DMS53 treated with DMSO at 0.1 percent for 48 hours (cell line): ENCODE results near the gene LIMS1.
"Not testable (repeated sequence)": the region's sequence is repeated elsewhere in the genome, so short reads cannot be mapped to it uniquely, and the experiment has no call there.

Experiments
- DNase-seq: peaks from one replicate; lab custom pipeline; 2025; ENCODE audit not compliant: unreplicated experiment; lab: John Stamatoyannopoulos, UW

Gene LIMS1

DNA sequence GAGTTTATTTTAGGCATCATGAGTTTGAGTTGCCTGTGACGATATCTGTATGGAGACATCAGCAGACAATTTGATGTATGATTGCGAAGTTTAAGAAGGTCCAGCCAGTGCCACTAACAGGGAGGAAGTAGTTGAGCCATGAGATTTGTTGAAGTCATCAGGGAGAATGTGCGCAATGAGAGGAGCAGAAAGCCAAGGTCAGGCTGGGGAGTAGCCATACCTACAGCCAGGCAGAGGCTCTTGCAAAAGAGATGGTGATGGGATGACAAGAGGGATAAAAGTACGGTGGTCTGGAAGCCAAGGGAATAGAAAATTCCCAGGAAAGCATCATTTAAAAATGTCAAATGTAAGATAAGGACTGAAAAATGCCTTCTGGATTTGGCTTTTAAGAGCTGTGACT, 51.2 kb downstream of the LIMS1 start:
- DNase-seq: no peak

DNA sequence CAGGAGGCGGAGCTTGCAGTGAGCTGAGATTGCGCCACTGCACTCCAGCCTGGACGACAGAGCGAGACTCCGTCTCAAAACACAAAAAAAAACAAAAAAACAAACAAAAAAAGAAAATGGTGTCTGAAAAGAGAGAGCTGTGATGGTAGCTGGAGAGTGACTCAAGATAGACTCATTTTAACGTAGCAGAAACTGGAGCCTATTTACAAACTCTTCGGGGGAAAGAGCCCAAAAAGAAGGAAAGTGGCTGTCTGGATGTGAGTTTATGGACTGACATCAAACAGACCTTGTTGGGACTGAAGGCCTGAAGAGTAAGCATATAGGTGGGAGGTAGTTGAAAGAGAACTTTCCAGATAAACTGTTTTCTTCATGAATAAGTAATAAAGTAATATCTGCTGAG, 51.8 kb downstream of the LIMS1 start:
- no peak for DNase-seq

DNA sequence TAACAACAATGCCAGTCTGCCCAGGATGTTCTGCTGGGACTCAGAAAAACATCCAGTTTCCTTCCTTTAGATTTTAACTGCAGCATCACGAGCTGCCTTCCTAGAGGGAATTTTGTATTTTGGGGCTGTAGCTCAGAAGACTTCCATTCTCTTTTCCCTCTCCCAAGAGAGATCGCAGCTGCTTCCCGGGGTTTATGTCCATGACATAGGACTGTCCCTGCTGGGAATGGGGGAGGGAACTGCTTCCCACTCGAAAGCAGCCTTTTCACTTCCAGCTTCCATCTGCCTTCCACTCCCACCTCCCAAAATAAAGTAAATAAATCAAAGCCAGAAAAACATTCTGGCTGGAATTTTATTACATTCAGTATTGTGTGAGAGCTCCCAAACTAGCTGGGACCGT, 52.4 kb downstream of the LIMS1 start:
- no peak for DNase-seq

DNA sequence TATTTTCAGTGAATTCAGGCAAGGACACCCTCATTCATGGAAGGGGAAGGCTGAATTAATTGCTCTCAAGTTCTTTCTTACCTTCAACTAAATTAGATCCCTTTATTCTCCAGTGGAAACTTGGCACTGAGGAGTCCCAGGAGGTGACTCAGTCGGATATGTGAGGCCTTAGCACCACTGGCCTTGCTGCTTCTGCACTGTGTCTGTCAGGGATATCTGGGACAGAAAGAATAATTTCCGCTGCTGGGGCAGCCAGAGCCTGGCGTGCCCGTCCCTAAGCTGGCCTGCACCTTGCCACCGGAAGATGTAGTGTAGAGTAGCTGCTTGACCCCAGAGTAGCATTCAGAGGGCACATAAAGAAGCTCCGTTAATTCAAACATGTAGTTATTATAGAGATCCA, 53.4 kb downstream of the LIMS1 start:
- no peak for DNase-seq

DNA sequence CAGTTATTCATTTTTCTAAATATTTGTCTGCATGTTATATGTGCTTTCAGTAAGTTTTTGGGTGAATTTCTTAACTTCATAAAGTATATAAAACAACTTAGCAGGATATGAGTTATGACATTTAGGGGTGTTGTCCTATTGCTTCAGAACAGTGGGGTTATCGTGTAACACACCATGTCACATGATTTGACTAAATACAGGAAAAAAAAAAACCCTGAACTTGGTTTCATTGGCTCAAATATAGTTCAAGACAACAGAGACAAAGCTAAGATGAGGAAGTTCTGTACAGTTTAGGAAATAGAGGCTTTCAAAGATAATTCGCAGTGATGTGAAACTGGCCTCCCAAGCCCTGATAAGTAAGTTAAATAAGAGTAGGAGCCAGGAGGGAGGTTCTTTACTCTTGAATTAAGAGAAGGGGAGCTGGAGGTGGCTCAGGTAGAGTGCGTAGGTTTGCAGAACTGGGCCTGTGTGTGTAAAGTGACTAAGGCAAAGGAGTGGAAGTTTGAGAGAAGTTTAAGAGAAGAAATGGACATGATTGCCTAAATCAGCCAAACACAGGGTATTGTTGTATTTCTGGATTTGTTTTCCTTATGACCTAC, 53.9 kb downstream of the LIMS1 start:
- no peak for DNase-seq

DNA sequence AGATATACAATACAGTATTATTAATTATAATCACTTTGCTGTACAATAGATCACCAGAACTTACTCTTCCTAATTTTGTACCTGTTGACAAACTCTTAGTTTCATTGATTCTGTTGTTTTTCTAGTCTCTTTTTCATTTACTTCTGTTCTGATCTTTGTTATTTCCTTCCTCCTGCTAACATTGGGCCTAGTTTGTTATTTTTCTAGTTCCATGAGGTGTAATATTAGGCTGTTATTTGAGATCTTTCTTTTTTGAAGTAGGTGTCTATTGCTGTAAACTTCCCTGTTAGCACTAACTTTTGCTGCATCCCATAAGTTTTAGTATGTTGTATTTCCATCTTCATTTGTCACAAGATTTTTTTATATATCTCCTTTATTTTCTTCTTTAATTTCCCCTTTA, 55.1 kb downstream of the LIMS1 start:
- no peak for DNase-seq

DNA sequence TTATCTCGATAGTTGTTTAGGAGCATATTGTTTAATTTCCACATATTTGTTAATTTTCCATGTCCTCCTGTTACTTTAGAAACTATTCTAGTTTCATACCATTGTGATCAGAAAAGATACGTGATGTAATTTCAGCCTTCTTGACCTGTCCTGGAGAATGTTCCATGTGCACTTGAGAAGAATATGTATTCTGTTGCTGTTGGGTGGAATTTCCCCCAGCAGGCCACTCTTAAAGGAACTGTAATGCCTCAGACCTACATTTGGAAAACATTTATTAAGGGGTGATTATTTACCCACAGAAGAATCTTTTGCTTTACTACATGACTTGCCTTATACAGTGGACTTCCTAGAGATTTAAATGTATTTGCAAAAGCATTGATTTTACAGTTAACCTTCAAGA, 55.5 kb downstream of the LIMS1 start:
- DNase-seq: no peak

DNA sequence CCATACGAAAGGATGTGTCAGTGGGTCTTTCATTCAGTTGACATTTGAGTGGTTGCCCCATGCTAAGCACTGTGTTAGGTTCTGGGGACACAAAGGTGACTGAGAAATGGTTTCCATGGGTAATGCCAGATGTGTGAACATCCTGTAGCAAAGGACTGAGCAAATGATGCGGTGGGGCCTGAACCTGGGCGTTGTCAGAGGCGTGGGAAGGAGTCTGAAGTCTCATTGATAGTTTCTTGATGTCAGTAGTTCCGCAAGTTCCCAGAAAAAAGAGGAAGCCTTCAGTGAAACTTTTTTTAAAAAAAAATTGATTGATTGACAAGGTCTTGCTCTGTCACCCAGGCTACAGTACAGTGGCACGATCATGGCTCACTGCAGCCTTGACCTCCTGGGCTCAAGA, 56.9 kb downstream of the LIMS1 start:
- DNase-seq: no peak

DNA sequence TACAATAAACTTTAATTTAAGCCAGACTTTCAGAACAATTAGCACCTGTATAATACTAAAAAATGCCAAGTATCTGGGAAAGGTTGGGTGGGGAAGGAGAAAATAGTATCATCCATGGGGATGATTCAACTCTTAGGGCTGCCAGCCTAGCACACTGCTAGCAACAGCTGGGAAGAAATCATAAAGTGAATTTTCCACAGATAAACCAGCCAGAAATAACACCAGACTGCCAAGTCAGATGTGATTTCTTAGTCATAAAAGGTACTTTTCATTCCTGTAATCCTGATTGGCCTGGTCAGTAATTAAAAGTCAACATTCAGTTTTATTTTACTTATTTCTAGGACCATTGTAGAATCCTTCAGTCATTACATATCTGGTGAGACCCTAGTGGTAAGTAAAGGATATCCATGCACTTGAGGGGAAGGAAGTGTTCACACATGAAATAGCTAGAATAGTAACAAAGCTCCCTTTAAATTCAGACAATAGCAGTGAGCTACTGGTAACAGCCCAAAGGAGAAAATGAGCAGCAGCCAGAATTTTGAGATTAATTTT, 59.4 kb downstream of the LIMS1 start:
- no peak for DNase-seq

DNA sequence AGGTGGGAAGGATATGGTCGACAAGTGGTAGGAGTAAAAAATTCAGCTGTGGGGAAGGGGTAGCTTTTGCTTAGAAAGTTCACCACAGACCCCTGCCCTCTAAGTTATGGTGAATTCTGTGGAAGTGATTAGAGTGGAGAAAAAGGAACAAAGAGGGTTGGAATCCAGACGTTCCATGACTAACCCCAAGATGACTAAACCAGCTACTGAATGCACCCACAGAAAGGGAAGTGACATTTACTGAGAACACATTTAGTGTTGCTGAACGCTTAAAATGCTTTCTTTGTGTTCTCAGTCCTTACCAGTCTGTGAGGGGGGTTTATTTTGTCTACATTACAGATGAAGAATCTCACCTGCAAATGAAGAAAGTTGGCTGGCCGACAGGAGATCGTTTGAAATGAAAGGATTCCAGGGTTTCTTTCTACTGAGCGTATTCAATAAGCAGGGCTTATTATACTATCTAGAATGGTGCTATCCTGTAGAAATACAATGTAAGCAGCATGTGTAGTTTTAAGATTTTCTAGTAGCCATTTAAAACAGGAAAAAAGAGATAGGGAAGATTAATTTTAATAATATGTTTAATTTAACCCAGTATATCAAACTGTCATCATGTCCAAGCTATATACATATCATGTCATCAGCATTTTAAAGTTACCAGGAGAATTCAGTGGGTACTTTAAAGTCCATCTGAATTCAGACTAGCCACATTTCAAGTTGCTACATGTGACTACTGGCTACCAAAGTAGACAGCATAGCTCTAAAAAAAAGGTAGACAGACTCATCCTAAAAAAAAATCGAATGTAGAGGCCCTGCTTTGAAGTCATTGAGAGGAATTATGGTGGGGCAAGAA, 60.1 kb downstream of the LIMS1 start:
- DNase-seq: no peak

DNA sequence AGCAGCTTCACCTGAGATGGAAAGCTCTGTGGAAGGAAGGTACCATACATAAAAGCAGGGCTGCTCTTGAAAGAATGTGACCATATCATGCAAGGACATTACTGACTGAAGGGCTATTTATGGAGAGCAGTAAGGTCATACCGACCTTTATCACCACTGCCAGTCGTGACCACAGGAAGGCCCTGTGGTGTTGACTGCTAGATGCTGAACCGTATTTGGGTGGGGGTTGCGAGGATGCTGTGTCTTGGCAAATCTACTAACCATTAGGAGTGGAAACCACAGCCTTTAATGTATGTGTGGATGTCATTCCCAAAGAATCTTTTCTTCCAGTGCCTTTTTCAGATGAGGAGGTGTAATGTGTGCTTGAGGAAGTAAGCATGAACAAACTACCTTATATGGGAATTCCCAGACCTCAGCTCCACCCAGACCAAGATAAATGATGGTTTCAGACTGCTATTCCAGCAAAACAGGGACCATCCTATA, 60.8 kb downstream of the LIMS1 start:
- no peak for DNase-seq

DNA sequence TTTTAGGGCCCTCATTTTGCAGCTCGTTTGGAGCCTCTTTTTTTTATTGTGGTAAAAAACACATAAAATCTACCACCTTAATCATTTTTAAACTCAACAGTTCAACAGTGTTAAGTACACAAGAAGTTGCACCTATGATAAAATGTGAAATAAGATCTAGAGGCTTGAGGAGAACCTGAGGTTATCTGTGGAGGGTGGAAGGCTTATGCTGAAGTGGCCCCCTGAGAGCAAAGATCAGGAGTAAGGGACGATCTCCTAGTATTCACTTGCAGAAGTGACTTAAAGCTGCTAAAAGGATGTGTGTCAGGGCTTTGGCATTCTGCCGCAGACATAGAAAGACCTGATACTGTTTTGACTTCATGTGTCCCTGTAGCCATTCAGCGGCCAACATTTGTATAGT, 61.5 kb downstream of the LIMS1 start:
- DNase-seq: not testable (repeated sequence)

DNA sequence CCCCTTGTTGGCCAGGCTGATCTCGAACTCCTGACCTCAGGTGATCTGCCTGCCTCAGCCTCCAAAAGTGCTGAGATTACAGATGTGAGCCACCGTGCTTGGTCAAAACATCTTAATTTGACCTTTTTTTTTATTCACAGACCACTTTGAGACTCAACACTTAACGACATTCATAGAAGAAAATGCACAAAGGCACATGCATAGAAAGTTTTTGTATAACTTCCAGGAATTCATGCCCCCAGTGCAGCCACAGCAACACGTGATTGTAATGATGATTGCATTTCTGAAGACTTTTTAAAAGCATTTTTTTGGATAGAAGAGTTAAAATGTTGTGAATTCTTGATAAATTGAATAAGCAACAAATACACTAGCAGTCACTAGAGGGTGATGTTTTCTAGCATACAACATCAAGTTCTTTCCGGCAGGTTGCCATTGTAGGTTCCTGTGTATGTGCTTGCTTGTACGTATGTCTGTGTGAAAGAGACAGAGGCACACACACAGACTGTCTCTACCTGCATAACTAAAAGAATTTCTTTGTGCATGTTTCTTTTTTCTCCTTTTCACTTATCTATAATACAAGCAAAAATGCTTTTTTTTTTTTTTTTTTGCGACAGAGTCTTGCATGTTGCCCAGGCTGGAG, 63.0 kb downstream of the LIMS1 start:
- DNase-seq: not testable (repeated sequence)

DNA sequence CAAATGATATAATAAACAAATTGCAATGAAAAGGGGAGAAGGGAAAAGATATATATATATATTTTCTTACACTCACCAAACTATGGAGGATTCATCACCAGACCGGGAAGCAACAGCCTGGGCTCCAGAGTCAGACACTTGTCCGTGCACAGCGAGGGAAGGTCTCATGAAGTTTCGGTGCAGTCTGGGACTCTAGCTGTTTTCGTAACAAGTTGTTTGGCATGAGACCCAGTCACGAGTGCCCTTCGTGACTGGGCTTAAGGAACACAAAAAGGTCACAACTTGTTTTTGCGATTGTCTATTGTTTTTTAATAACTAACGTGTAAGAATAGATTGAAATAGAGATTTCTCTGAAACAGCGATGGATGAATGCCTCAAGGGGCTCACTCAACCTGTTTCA, 66.9 kb downstream of the LIMS1 start:
- not testable (repeated sequence) for DNase-seq

DNA sequence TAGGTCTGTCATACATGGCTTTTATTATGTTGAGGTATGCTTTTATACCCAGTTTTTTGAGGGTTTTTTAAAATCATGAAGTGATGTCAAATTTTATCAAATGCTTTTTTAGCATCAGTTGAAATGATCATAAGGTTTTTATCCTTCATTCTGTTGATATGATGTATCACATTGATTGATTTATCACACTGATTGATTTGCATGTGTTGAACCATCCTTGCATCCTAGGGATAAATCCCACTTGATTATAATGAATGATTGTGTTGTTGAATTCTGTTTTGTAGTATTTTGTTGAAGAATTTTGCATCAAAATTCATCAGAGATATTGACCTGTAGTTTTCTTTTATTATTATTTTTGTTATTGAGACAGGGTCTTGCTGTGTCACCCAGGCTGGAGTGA, 68.2 kb downstream of the LIMS1 start:
- DNase-seq: no peak

DNA sequence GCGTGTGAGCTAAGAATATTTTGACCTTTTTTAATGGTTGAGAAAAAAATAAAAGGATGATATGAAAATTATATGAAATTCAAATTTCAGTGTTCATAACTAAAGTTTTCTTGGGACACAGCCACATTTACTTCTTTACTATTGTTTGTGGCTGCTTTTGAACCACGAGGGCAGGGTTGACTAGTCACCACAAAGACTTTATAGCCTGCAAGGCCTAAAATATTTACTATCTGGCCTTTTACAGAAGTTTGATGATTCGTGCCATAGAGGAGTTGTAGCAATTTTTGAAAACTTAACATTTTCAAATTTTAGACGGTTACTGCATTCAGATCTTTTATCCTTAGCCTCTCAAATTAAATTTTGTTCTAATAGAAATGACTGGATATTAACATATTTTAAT, 69.9 kb downstream of the LIMS1 start:
- DNase-seq: no peak

DNA sequence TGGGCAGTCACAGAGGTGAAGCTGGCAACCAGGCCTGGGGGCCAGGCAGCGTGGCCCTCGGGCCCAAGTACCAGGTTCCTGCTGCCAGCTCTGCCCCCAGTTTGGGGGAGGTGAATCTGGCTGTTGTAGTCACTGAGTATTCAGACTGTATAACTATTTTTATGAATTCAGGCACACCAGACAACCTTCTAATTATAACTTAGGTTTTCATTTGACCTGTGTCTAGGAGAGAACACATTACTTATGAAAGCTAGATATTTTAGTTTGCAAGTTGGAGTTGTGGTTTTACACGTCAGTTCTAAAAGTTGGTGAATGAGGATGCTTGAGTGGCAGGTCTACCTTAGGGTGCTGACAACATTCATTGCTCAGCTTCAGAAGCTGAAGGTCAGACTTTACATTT, 71.7 kb downstream of the LIMS1 start:
- no peak for DNase-seq

DNA sequence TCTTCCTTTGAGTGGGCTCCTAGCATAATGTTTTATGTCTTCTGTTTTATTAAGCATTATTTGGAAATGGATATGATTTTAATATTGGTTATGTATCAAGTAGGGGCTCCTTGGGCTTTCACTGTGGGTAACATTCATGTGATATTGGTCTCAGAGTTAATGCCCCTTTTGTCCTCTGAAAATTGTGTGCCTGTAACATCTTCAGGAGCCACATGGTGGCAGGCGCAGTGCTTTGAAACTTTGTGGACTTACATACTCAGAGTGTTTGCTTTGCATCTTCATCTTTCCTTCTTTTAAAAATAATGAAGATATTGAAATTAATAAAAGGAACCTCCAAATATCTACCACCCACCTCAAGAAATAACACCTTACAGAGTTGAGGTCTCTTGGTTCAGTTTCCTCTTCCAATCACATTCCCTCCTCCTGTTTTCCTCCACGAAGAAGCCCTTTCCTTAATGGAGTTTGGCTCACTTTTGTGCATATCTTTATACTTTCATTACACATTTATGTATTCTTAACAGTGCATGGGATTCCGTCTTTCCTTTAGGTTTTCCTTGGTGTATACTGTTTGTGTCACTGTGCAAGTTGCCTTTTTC, 73.5 kb downstream of the LIMS1 start:
- DNase-seq: peak; percentile 65

DNA sequence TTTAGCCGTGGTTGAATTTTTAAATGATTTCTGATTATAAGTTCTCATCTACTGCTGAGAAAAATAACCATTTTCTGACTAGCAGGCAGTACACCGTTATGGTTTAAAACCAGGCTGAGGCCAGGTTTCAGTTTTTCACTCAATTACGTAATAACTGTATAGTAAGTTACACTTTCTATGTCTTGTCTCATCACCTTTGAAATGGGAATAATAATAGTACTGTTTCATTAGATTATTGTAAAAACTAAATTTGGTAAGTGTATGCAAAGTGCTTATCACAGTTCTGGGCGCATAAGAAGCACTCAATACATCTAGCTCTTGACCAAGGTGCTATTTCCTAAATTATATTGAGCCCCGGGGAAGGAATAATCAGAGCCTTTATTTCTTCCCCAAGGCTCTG, 76.8 kb downstream of the LIMS1 start:
- no peak for DNase-seq

DNA sequence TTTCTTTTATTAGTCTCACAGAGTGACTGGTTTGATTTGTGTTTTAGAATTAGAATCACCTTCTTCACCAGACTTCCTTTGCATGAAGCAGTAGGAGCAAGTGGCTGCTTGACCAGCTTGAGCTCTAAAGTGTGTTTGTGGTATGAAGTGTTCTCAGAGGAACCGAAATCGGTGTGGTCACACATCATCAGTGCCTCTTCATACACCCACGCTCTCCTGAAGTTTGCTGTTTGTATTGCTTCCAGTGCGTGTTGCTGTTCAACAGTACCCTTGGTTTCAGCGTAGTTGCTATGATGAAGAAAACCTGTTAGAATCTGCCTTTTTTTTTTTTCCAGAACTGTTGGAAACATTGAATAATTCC, 77.9 kb downstream of the LIMS1 start:
- DNase-seq: no peak

DNA sequence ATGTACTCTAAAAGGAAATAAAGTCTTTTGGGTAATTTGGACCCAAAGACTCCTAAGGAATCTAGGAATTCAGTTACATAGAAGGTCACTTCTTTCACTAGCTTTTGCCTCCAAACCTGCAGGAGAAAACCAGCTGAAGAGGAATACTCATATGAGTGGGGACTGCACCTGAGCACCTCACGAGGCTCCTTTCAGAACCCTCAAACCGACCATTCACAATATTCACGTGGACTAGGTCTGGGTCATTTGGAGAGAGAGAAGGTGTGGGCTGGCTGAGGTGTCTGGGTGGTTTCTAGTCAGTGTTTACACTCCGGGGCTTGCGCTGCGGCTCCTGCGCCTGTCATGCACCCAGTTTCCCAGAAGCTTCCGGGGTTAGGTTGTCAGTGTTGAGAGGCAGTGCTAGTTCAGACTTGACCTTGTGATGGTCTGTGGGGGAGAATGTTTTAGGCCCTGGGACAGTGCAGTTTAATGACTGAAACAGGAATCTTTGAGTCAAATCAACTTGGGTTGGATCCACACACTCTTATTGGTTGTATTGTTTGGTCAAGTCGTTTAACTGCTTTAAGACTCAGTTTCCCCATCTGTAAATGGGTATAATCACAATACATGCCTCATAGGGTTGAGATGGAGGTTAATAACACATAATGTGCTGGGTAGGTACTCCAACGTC, 78.4 kb downstream of the LIMS1 start:
- no peak for DNase-seq
